Kidney epithelial cell (primary cell): Measurements from ENCODE around the gene NPDC1. TPM values are rescaled to one million over a fixed set of nuclear protein-coding genes. Genes with fewer than 3 reads are reported as not detected.

ENCODE experiments used
- DNase-seq: peaks from one replicate; pipeline ENCODE4 v3.0.0-alpha.2; 2010; ENCODE audit warnings: low read depth
- H3K27me3 ChIP-seq: 2 replicates; pipeline ENCODE4 v1.6.0; 2011; ENCODE audit warnings: low read length; ENCODE audit not compliant: control insufficient read depth, insufficient read depth
- H3K36me3 ChIP-seq: 2 replicates; pipeline ENCODE4 v1.5.1; 2011; ENCODE audit warnings: low read length; ENCODE audit not compliant: control insufficient read depth, insufficient read depth
- H3K4me3 ChIP-seq: 2 replicates; pipeline ENCODE4 v1.5.1; 2011; ENCODE audit warnings: low read depth, mild to moderate bottlenecking, control low read depth, low read length
- CTCF ChIP-seq: IDR thresholded peaks from 2 replicates; pipeline ENCODE4 v1.5.1; 2011; ENCODE audit warnings: mild to moderate bottlenecking, moderate library complexity, low read length, control low read depth, inconsistent platforms; ENCODE audit not compliant: insufficient read depth, poor library complexity, severe bottlenecking
- total RNA-seq: library from RNA; depleted of rRNA; stranded (reverse); fragments of >200 nt; gene quantifications from 2 replicates; pipeline ENCODE4 v1.2.3, GENCODE V29; 2015

NPDC1 gene
- total RNA-seq, 1 donor from 2014 or later: 58.3 TPM

GRCh38 chr9:137020771-137021567 is 25.0 kb downstream of the NPDC1 start:
- Histone ChIP-seq H3K36me3 (peaks cover 2% of the 10 kb centered on the region), H3K27me3 (peaks cover 1% of the 10 kb centered on the region), H3K4me3 (no peak overlapping the region)
- no peak for TF ChIP-seq CTCF
- DNase-seq: no peak

- no peak for DNase-seq
- Histone ChIP-seq H3K4me3 (no peak overlapping the region), H3K27me3 (no peaks in the 10 kb centered on the region), H3K36me3 (peaks cover 2% of the 10 kb centered on the region)
- no peak for TF ChIP-seq CTCF
Measured at GRCh38 chr9:137019891-137020683, 25.9 kb downstream of the NPDC1 start.

GRCh38 chr9:137018761-137019559 is 27.0 kb downstream of the NPDC1 start:
- no peak for TF ChIP-seq CTCF
- Histone ChIP-seq H3K27me3 (no peaks in the 10 kb centered on the region), H3K4me3 (no peak overlapping the region), H3K36me3 (peaks cover 2% of the 10 kb centered on the region)
- DNase-seq: no peak

- H3K36me3 ChIP-seq: peaks cover 2% of the 10 kb centered on the region
- no peaks in the 10 kb centered on the region for H3K27me3 ChIP-seq
- no peak for DNase-seq
- no peak overlapping the region for H3K4me3 ChIP-seq
- no peak for TF ChIP-seq CTCF
Measured at GRCh38 chr9:137017791-137018497, 28.0 kb downstream of the NPDC1 start.

- no peak for DNase-seq
- H3K27me3 ChIP-seq: no peaks in the 10 kb centered on the region
- no peak for TF ChIP-seq CTCF
- H3K4me3 ChIP-seq: no peak overlapping the region
- no peaks in the 10 kb centered on the region for H3K36me3 ChIP-seq
Measured at GRCh38 chr9:137017071-137017470, 28.9 kb downstream of the NPDC1 start.
